Adrenal gland (tissue), 5 donors: ENCODE measurements around the gene KLHL29.

Experiments used
- CTCF ChIP-seq, 6 experiments: fragments of 450-650 bp in 4 of 6; fragments of 200-600 bp in 2 of 6; sonication (generic) in 1 of 6; IDR thresholded peaks; 1 replicate in 5 of 6; 2 replicates in 1 of 6; pipeline versions ENCODE4 v1.5.1 to v1.8.0; 2016 to 2021; ENCODE audit warnings: antibody characterized with exemption in 6 of 6, mild to moderate bottlenecking in 2 of 6, moderate library complexity in 1 of 6
- POLR2A ChIP-seq, 2 donors: fragments of 450-650 bp; IDR thresholded peaks; one replicate each; pipeline ENCODE4 v1.6.1; 2017; ENCODE audit warnings: antibody characterized with exemption in 2 of 2, mild to moderate bottlenecking in 2 of 2, moderate library complexity in 1 of 2
- donor health status: DM: no; HTN: no; CAD: no.

- TF ChIP-seq POLR2A (IDR thresholded peaks at IDR 0.05) (no peak), CTCF (IDR thresholded peaks at IDR 0.05) (no peak)
Observed at GRCh38 chr2:23616630-23617029, 231.7 kb downstream of the KLHL29 start.
